GM19043 (cell line): Measurements from ENCODE around the gene EIF3CL.
"Not testable (repeated sequence)": the region's sequence is repeated elsewhere in the genome, so short reads cannot be mapped to it uniquely, and the experiment has no call there.

ENCODE experiments used
- ATAC-seq: cut with Tn5 transposase; IDR thresholded peaks from one replicate; pipeline ENCODE4 v1.9.1; 2021; ENCODE audit warnings: low read depth; ENCODE audit not compliant: unreplicated experiment

Gene EIF3CL

DNA sequence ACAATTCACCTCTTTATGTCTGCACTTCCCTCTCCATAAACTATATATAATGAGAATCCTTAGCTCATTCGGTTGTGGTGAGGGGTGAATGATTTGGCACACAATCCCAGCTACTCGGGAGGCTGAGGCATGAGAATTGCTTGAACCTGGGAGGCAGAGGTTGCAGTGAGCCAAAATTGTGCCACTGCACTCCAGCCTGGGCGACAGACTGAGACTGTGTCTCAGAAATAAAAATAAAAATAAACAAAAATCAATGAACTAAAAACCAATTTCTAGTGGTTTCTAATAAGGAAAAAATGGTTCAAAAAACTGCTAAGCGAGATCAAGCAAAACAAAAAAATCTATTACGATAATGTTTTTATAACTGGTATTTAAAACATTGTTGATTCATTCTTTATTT lies 40.2 kb downstream of the EIF3CL start, which contains the start of gene NPIPB6:
Gene NPIPB6, minus strand, starts transcription at position 101 of the 400 bp plus-strand sequence. CDS start 686 bp downstream, outside the sequence.
- not testable (repeated sequence) for ATAC-seq

DNA sequence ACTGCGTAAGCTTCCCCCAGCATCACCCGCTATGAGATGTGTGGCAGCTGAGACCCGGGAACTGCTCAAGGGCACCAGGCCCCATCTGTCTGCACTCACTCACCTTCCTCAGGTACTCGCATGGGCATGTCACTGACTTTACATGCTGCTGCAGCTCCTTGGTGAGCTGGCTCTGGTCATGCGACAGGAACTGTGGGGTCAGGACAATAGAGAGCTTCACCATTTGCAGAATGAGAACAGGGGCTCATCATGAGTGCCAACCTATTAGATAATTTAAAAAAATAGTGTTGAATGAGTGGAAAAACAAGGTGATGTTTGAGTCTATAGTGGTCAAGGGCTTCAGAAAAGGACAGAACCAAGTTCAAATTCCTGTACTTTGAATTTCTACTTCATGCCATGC lies 41.0 kb downstream of the EIF3CL start:
- ATAC-seq: not testable (repeated sequence)

GRCh38 chr16:28338230-28338629 lies 65.4 kb downstream of the EIF3CL start:
- ATAC-seq: not testable (repeated sequence)

DNA sequence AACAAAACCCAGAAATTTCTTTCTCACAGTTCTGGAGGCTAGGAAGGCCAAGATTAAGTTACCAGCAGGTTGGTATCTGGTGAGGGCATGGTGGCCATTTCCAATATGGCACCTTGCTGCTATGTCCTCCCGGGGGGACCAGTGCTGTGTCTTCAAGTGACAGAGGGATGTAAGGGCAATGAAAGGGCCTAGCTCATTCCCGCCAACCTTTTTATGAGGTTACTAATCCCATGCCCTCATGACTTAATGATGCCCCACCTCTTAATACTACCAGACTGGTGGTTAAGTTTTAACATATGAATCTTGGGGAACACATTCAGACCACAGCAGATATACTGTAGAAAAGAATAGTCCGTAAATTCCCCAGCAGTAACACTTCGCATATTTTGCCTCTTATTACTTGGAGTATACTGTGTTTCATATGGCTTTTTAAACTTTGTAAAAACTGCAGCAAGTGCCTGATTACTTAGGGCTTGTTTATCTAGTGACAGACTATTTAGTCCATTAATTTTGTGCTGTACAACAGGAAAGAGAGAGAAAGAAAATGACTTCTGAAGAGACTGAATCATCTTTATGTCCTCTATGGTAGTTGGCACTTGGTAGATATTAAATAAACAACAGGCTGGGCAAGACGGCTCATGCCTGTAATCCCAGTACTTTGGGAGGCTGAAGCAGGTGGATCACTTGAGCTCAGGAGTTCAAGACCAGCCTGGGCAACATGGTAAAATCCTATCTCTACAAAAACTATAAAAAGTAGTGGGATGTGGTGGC lies 66.5 kb downstream of the EIF3CL start:
- not testable (repeated sequence) for ATAC-seq

DNA sequence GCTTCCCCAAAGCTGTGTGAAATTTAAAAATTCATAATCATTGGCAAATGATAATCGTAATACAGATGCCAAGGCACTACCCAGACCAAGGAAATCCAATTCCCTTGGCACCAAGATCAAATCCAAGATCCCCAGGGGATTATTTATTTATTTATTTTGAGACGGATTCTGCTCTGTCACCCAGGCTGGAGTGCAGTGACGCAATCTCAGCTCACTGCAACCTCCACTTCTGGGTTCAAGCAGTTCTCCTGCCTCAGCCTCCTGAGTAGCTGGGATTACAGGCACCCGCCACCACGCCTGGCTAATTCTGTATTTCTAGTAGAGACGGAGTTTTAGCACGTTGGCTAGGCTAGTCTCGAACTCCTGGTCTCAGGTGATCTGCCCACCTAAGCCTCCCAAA lies 68.0 kb downstream of the EIF3CL start:
- not testable (repeated sequence) for ATAC-seq

DNA sequence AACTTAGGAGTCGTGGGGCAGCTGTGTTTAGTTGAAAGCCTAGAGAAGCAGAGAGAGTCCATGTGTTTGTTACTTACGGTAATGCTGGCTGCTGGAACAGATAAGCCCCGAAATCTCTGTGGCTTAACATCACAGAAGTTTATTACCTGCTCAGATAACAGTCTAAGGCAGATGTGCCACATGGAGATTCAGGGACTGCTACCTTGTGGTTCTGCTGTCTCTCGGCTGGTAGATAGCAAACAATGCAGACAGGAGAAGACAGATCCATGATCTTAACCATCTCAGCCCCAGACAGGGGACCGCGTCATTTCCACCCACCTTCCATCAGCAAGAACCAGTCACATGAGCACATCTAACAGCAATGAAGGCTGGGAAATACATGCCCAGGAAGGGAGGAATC lies 71.0 kb downstream of the EIF3CL start:
- ATAC-seq: not testable (repeated sequence)

- not testable (repeated sequence) for ATAC-seq
Observed at GRCh38 chr16:28330981-28331380, 72.7 kb downstream of the EIF3CL start.

DNA sequence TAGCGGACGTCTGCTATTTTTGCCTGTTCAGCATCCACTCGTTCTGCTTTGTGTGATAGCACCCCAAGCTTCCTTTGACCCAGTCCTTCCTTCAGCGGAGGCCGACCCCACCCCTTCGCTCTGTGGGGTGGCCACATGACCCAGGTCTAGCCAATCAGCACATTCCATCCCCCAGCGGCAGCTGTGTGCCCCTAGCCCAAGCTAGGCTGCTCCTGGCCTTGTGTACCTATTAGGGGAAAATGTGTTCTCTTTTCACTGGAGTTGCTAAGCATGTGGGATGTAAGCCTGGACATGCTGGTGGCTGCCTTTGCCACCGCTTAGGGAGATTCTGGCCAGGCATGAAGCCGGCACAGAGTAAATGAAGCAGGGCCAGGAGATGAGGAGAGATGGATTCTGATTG lies 73.4 kb downstream of the EIF3CL start:
- not testable (repeated sequence) for ATAC-seq
